IMR-90 (cell line): ENCODE measurements around the gene ITPKA. TPM values are rescaled to one million over a fixed set of nuclear protein-coding genes. Genes with fewer than 3 reads are reported as not detected.

ENCODE experiments used
- ATAC-seq: fragments of 200-7000 bp; cut with Tn5 transposase; 2 replicates; pipeline ENCODE4 v1.9.1; 2020; ENCODE audit warnings: low read depth, mild to moderate bottlenecking, moderate library complexity
- BruUV-seq: library from RNA; stranded (reverse); fragments of 400-500 nt; replicated peaks from 2 replicates; lab custom pipeline; 2021; lab: Mats Ljungman, UMichigan
- CTCF ChIA-PET: fragments of 300-600 bp; formaldehyde crosslinking; extraction: SDS; loops from one replicate; lab custom pipeline; 2021; ENCODE audit warnings: antibody characterized with exemption; lab: Yijun Ruan, JAX
- POLR2A ChIA-PET: fragments of 300-600 bp; sonication (Branson Sonifier 250); formaldehyde crosslinking; loops from one replicate; lab custom pipeline; 2022; ENCODE audit warnings: antibody characterized with exemption; ENCODE audit not compliant: unreplicated experiment; lab: Charles Lee
- DNase-seq: peaks from one replicate; pipeline ENCODE4 v3.0.0; 2013
- H2AFZ ChIP-seq: replicated peaks from 2 replicates; pipeline ENCODE3; 2013; ENCODE audit warnings: low read length, mild to moderate bottlenecking; ENCODE audit not compliant: poor library complexity
- H2AK5ac ChIP-seq: 2 replicates; pipeline ENCODE4 v1.6.1; 2013; ENCODE audit warnings: low read depth, low read length, inconsistent platforms
- H2AK9ac ChIP-seq: replicated peaks from 2 replicates; pipeline ENCODE3; 2013; ENCODE audit warnings: mild to moderate bottlenecking, low read depth, low read length, moderate library complexity; ENCODE audit not compliant: poor library complexity
- H2BK120ac ChIP-seq: 2 replicates; pipeline ENCODE4 v1.6.1; 2013; ENCODE audit warnings: low read depth, low read length, inconsistent platforms
- H2BK15ac ChIP-seq: 3 replicates; pipeline ENCODE4 v1.6.1; 2013; ENCODE audit warnings: low read depth, low read length, inconsistent platforms
- H2BK20ac ChIP-seq: 2 replicates; pipeline ENCODE4 v1.6.1; 2013; ENCODE audit warnings: low read depth, mild to moderate bottlenecking, inconsistent platforms, low read length, moderate library complexity
- H2BK5ac ChIP-seq: 2 replicates; pipeline ENCODE4 v1.6.1; 2013; ENCODE audit warnings: mild to moderate bottlenecking, low read depth, low read length, inconsistent platforms; ENCODE audit not compliant: poor library complexity, severe bottlenecking
- H3K14ac ChIP-seq: replicated peaks from 2 replicates; pipeline ENCODE4 v1.6.1; 2013; ENCODE audit warnings: low read depth, low read length, inconsistent platforms
- H3K18ac ChIP-seq: 2 replicates; pipeline ENCODE4 v1.6.1; 2013; ENCODE audit warnings: low read depth, low read length, control low read depth
- H3K23ac ChIP-seq: 2 replicates; pipeline ENCODE4 v1.6.1; 2013; ENCODE audit warnings: low read depth, low read length, inconsistent platforms
- H3K27ac ChIP-seq: 2 replicates; pipeline ENCODE4 v1.5.1; 2013; ENCODE audit warnings: mild to moderate bottlenecking, control low read depth, low read length; ENCODE audit not compliant: insufficient read depth
- H3K27me3 ChIP-seq: 2 replicates; pipeline ENCODE4 v1.6.1; 2013; ENCODE audit warnings: low read length; ENCODE audit not compliant: control insufficient read depth, insufficient read depth
- H3K36me3 ChIP-seq: 2 replicates; pipeline ENCODE4 v1.6.1; 2013; ENCODE audit warnings: low read length, mixed read lengths; ENCODE audit not compliant: control insufficient read depth, insufficient read depth
- H3K4ac ChIP-seq: 2 replicates; pipeline ENCODE4 v1.6.1; 2013; ENCODE audit warnings: low read depth, low read length, inconsistent platforms
- H3K4me1 ChIP-seq: 2 replicates; pipeline ENCODE4 v1.6.1; 2013; ENCODE audit warnings: low read length, mixed read lengths; ENCODE audit not compliant: control insufficient read depth, insufficient read depth
- H3K4me2 ChIP-seq: 2 replicates; pipeline ENCODE4 v1.6.1; 2013; ENCODE audit warnings: low read depth, mild to moderate bottlenecking, control low read depth, low read length, moderate library complexity
- H3K4me3 ChIP-seq: 2 replicates; pipeline ENCODE4 v1.5.1; 2013; ENCODE audit warnings: low read depth, mild to moderate bottlenecking, control low read depth, low read length, moderate library complexity; ENCODE audit not compliant: insufficient read depth
- H3K56ac ChIP-seq: 2 replicates; pipeline ENCODE4 v1.6.1; 2013; ENCODE audit warnings: low read length, inconsistent platforms; ENCODE audit not compliant: insufficient read depth; ENCODE audit errors: extremely low read depth
- H3K79me1 ChIP-seq, 2 experiments: 2 replicates each; pipeline ENCODE4 v1.6.1; 2013; ENCODE audit warnings: low read length in 2 of 2, inconsistent platforms in 1 of 2, low read depth in 1 of 2
- H3K9ac ChIP-seq: 2 replicates; pipeline ENCODE4 v1.6.1; 2013; ENCODE audit warnings: low read depth, low read length, control low read depth
- H3K9me1 ChIP-seq: 2 replicates; pipeline ENCODE4 v1.6.1; 2013; ENCODE audit warnings: low read length, inconsistent platforms; ENCODE audit not compliant: insufficient read depth
- H3K9me3 ChIP-seq: 2 replicates; pipeline ENCODE4 v1.6.1; 2013; ENCODE audit warnings: low read length; ENCODE audit not compliant: control insufficient read depth, insufficient read depth
- H4K20me1 ChIP-seq: 2 replicates; pipeline ENCODE4 v1.6.1; 2013; ENCODE audit warnings: low read length, inconsistent platforms; ENCODE audit not compliant: insufficient read depth
- H4K5ac ChIP-seq: 2 replicates; pipeline ENCODE4 v1.6.1; 2013; ENCODE audit warnings: mild to moderate bottlenecking, low read depth, low read length, control low read depth
- H4K8ac ChIP-seq, 2 experiments: 2 replicates each; pipeline ENCODE4 v1.6.1; 2013; ENCODE audit warnings: low read depth in 2 of 2, low read length in 2 of 2, control low read depth in 1 of 2, inconsistent platforms in 1 of 2
- H4K91ac ChIP-seq: 2 replicates; pipeline ENCODE4 v1.6.1; 2013; ENCODE audit warnings: low read depth, low read length, inconsistent platforms; ENCODE audit not compliant: insufficient read depth
- BHLHE40 ChIP-seq: fragments of 150-350 bp; IDR thresholded peaks from 2 replicates; pipeline ENCODE4 v1.6.1; 2016; ENCODE audit warnings: mild to moderate bottlenecking, low read depth, low read length
- CHD1 ChIP-seq: IDR thresholded peaks from 2 replicates; pipeline ENCODE4 v1.6.1; 2012; ENCODE audit warnings: low read depth, low read length, improper control_type of control experiment
- ELK1 ChIP-seq: fragments of 150-350 bp; IDR thresholded peaks from 2 replicates; pipeline ENCODE4 v1.6.1; 2016; ENCODE audit warnings: low read depth, mild to moderate bottlenecking, low read length, moderate library complexity, borderline replicate concordance
- FOS ChIP-seq: fragments of 150-350 bp; IDR thresholded peaks from 2 replicates; pipeline ENCODE4 v1.6.1; 2016; ENCODE audit warnings: low read depth, low read length
- MAZ ChIP-seq: IDR thresholded peaks from 2 replicates; pipeline ENCODE4 v1.6.1; 2012; ENCODE audit warnings: low read depth, mild to moderate bottlenecking, low read length, improper control_type of control experiment, moderate library complexity, borderline replicate concordance
- NFE2L2 ChIP-seq: fragments of 150-350 bp; IDR thresholded peaks from 2 replicates; pipeline ENCODE4 v1.6.1; 2016; ENCODE audit warnings: low read depth, mild to moderate bottlenecking, low read length
- POLR2A ChIP-seq: IDR thresholded peaks from 2 replicates; pipeline ENCODE4 v1.6.1; 2012; ENCODE audit warnings: mild to moderate bottlenecking, low read depth, low read length
- RFX5 ChIP-seq: IDR thresholded peaks from 2 replicates; pipeline ENCODE4 v1.8.0; 2012; ENCODE audit warnings: low read depth, mild to moderate bottlenecking, low read length, moderate library complexity
- SMC3 ChIP-seq: fragments of 150-350 bp; IDR thresholded peaks from 2 replicates; pipeline ENCODE4 v1.6.1; 2016; ENCODE audit warnings: low read depth, mild to moderate bottlenecking, antibody characterized with exemption, low read length, moderate library complexity
- WGBS, 2 experiments: methylation state at CpG; one replicate each; pipeline versions ENCODE4 v1.1.5 to v1.1.7; 2013; ENCODE audit warnings: missing lambda C conversion rate in 2 of 2; ENCODE audit not compliant: insufficient read length in 1 of 2; ENCODE audit errors: extremely low coverage in 2 of 2; 5-methylcytosine and 5-hydroxymethylcytosine counted together
- dilution Hi-C: fragments of 300-500 bp; cut with HindIII; formaldehyde crosslinking; loops from one replicate; pipeline ENCODE4 v1.14.3; 2018; ENCODE audit warnings: low sequenced_read_pairs; ENCODE audit not compliant: unreplicated experiment
- in situ Hi-C: fragments of 300-500 bp; cut with MboI; formaldehyde crosslinking; loops from 3 replicates; pipeline ENCODE4 v1.14.3; 2019; ENCODE audit warnings: low sequenced_read_pairs, inconsistent platforms, mixed read lengths
- intact Hi-C: fragments of 100-400 bp; cut with micrococcal nuclease; formaldehyde crosslinking; loops from 2 replicates; pipeline ENCODE4 v1.10.0; 2022
- polyA plus RNA-seq, 3 experiments: library from polyadenylated mRNA; depleted of rRNA; stranded (reverse); fragments of >200 nt; gene quantifications; 2 replicates each; pipeline ENCODE4 v1.2.3, GENCODE V29; 2012; ENCODE audit warnings: low replicate concordance in 1 of 3
- total RNA-seq: library from RNA; depleted of rRNA; stranded (reverse); fragments of >200 nt; gene quantifications from 2 replicates; pipeline ENCODE4 v1.2.3, GENCODE V29; 2012
- TF ChIP-seq, protein P1 (sequence below): fragments of 150-350 bp; IDR thresholded peaks from 2 replicates; pipeline ENCODE4 v1.6.1; 2017; ENCODE audit warnings: mild to moderate bottlenecking, antibody characterized with exemption, low read length, low read depth

The ITPKA gene
- total and polyA plus RNA-seq, 2 of the 4 experiments (the other 2 are of a cell fraction), result 1.1 to 1.8 TPM

DNA sequence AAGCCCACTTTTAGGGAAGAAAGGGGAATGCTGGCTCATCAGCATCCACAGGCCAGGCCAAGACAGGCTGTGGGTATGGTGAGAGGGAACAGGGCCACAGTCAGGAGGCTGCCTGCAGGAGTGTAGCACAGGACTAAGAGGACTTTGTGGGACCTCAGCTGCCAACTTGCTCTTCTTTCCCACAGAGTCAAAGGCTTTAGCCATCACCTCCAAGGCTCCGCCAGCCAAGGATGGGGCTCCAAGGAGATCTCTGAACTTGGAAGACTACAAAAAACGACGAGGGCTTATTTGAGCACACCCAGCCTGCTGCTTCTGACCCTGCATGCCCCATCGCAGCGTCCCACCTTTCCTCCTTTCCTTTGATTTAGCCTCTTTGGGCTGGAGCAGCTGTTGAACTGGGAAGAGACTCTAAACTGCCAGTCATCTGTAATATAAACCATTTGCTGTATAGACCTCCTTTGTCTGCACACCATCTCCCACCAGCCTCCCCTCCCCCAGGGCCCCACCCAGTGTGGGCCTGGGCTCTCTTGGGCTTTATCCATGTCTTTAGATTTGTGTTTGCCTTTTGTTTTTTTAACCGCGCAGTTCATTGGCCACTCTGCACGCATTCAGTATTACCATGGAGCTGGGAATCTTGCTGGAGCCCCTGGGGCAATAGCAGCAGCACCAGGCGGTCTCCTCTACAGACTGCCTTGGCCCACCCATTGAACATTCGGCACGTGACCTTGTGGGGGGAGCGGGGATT, 13.1 kb upstream of the ITPKA start:
- intact Hi-C loops (no loop called here), in situ Hi-C loops (no loop called here), dilution Hi-C loops (no loop called here)
- ATAC-seq (no peak), DNase-seq (no peak)
- ChIA-PET CTCF (no interaction called here), POLR2A (no interaction called here)
- no peaks in the 10 kb centered on the region for H4K20me1 ChIP-seq
- H3K4me1 ChIP-seq, result peaks cover 2% of the 10 kb centered on the region
- H3K23ac ChIP-seq, result no peak overlapping the region
- no TSS peak for BruUV-seq
- H2BK20ac ChIP-seq, result no peak overlapping the region
- H2AK9ac ChIP-seq, result no peak overlapping the region
- H3K36me3 ChIP-seq, result peaks cover 47% of the 10 kb centered on the region
- no peaks in the 10 kb centered on the region for H3K9me3 ChIP-seq
- no peak overlapping the region for H3K14ac ChIP-seq
- no peak overlapping the region for H3K56ac ChIP-seq
- no peak overlapping the region for H3K4ac ChIP-seq
- H3K18ac ChIP-seq, result no peak overlapping the region
- no peak overlapping the region for H3K27ac ChIP-seq
- H3K9me1 ChIP-seq, result peaks cover 28% of the 10 kb centered on the region
- 100% methylated on average over 1 of the region's 12 CpGs; no CpG with 5 or more reads in 1 of the 2 experiments for WGBS, 2 experiments
- no peak overlapping the region for H4K91ac ChIP-seq
- no peak overlapping the region for H2BK5ac ChIP-seq
- no peak overlapping the region for H2AFZ ChIP-seq
- TF ChIP-seq POLR2A (no peak), FOS (no peak), RFX5 (no peak), ELK1 (no peak), CHD1 (no peak), SMC3 (no peak), NFE2L2 (no peak), BHLHE40 (no peak), MAZ (no peak)
- TF ChIP-seq, protein P1, sequence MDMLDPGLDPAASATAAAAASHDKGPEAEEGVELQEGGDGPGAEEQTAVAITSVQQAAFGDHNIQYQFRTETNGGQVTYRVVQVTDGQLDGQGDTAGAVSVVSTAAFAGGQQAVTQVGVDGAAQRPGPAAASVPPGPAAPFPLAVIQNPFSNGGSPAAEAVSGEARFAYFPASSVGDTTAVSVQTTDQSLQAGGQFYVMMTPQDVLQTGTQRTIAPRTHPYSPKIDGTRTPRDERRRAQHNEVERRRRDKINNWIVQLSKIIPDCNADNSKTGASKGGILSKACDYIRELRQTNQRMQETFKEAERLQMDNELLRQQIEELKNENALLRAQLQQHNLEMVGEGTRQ, result no peak
- H3K9ac ChIP-seq, result no peak overlapping the region
- H2BK15ac ChIP-seq, result no peak overlapping the region
- no peak overlapping the region for H4K5ac ChIP-seq
- no peak overlapping the region for H4K8ac ChIP-seq
- H3K4me2 ChIP-seq, result no peak overlapping the region
- no peak overlapping the region for H2BK120ac ChIP-seq
- no peak overlapping the region; the same call in 1 of the 2 replicates for H2AK5ac ChIP-seq
- no peaks in the 10 kb centered on the region for H3K27me3 ChIP-seq
- H3K79me1 ChIP-seq, result peaks cover 4 to 19% of the 10 kb centered on the region in 2 experiments; a peak in 2 of 4 replicates
- no peak overlapping the region for H3K4me3 ChIP-seq
